HG03103 (cell line): ENCODE measurements around the gene SLC38A8.

ENCODE experiments used
- ATAC-seq: cut with Tn5 transposase; IDR thresholded peaks from one replicate; pipeline ENCODE4 v1.9.1; 2021; ENCODE audit warnings: low read depth; ENCODE audit not compliant: unreplicated experiment

Gene SLC38A8

GRCh38 chr16:84042308-84042878, at the start of gene SLC38A8:
TSS of gene SLC38A8 (minus strand) at chr16:84042795. CDS start at chr16:84042157, 638 bp downstream.
- ATAC-seq: no peak

- no peak for ATAC-seq
Observed at GRCh38 chr16:84091460-84091859, 48.9 kb upstream of the SLC38A8 start.

GRCh38 chr16:84090211-84090610, 47.6 kb upstream of the SLC38A8 start:
- no peak for ATAC-seq

- ATAC-seq: peak; percentile 64
Observed at GRCh38 chr16:84088695-84089395, 46.2 kb upstream of the SLC38A8 start.

- no peak for ATAC-seq
Observed at GRCh38 chr16:84087466-84088151, 45.0 kb upstream of the SLC38A8 start.

GRCh38 chr16:84087001-84087400, 44.4 kb upstream of the SLC38A8 start:
- no peak for ATAC-seq

- ATAC-seq: no peak
Observed at GRCh38 chr16:84086341-84086740, 43.7 kb upstream of the SLC38A8 start.

GRCh38 chr16:84085773-84086172, 43.2 kb upstream of the SLC38A8 start:
- ATAC-seq: no peak

- ATAC-seq: no peak
Observed at GRCh38 chr16:84085271-84085667, 42.7 kb upstream of the SLC38A8 start.

- ATAC-seq: peak; percentile 42
Observed at GRCh38 chr16:84084570-84085270, 42.1 kb upstream of the SLC38A8 start.

GRCh38 chr16:84082835-84083569, 40.4 kb upstream of the SLC38A8 start:
- no peak for ATAC-seq

- ATAC-seq: no peak
Observed at GRCh38 chr16:84082110-84082509, 39.5 kb upstream of the SLC38A8 start.

- no peak for ATAC-seq
Observed at GRCh38 chr16:84081446-84081989, 38.9 kb upstream of the SLC38A8 start.

- ATAC-seq: no peak
Observed at GRCh38 chr16:84080813-84081212, 38.2 kb upstream of the SLC38A8 start.

GRCh38 chr16:84080378-84080777, 37.8 kb upstream of the SLC38A8 start:
- no peak for ATAC-seq

GRCh38 chr16:84079664-84080063, 37.1 kb upstream of the SLC38A8 start:
- no peak for ATAC-seq

- ATAC-seq: no peak
Observed at GRCh38 chr16:84075376-84075775, 32.8 kb upstream of the SLC38A8 start.

- ATAC-seq: no peak
Observed at GRCh38 chr16:84074721-84075120, 32.1 kb upstream of the SLC38A8 start.

GRCh38 chr16:84072014-84072413, 29.4 kb upstream of the SLC38A8 start:
- no peak for ATAC-seq

GRCh38 chr16:84071121-84071520, 28.5 kb upstream of the SLC38A8 start:
- no peak for ATAC-seq
